GM19099 (cell line): ENCODE data around the gene CDC34.

Experiments
- POLR2A ChIP-seq: IDR thresholded peaks from 3 replicates; pipeline ENCODE4 v1.6.1; 2011; ENCODE audit warnings: low read depth; ENCODE audit not compliant: insufficient read length; ENCODE audit errors: extremely low read depth

Gene CDC34

DNA sequence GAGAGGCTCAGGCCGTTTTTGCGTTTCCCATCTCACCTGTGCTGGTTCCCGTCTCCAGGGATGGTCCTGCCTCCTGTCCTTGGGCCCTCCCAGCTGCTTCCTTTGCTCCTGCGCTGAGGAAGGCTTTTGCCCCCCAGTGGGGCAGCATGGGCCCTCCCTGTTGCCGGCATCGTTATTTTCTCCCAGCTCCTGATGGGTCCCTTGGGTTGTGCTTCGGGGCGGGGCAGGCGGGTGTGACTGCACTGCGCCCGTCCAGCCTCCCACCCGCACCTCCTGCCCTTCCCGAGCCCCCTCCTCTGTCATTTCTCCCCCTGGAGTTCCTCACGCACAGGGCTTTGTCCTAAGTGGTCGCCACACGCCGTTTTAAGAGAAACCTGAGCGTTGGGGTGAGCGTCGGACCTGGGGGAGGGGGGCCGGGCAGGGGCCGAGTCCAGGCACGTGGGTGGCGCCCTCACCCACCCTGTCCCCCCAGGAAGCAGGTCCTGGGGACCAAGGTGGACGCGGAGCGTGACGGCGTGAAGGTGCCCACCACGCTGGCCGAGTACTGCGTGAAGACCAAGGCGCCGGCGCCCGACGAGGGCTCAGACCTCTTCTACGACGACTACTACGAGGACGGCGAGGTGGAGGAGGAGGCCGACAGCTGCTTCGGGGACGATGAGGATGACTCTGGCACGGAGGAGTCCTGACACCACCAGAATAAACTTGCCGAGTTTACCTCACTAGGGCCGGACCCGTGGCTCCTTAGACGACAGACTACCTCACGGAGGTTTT, 9.5 kb downstream of the CDC34 start:
- TF ChIP-seq POLR2A, result no peak

DNA sequence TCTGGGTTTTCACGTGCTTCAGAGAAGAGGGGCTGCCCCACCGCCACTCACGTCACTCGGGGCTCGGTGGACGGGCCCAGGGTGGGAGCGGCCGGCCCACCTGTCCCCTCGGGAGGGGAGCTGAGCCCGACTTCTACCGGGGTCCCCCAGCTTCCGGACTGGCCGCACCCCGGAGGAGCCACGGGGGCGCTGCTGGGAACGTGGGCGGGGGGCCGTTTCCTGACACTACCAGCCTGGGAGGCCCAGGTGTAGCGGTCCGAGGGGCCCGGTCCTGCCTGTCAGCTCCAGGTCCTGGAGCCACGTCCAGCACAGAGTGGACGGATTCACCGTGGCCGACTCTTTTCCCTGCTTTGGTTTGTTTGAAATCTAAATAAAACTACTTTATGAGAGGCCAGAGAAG, 10.1 kb downstream of the CDC34 start:
- TF ChIP-seq POLR2A, result no peak

DNA sequence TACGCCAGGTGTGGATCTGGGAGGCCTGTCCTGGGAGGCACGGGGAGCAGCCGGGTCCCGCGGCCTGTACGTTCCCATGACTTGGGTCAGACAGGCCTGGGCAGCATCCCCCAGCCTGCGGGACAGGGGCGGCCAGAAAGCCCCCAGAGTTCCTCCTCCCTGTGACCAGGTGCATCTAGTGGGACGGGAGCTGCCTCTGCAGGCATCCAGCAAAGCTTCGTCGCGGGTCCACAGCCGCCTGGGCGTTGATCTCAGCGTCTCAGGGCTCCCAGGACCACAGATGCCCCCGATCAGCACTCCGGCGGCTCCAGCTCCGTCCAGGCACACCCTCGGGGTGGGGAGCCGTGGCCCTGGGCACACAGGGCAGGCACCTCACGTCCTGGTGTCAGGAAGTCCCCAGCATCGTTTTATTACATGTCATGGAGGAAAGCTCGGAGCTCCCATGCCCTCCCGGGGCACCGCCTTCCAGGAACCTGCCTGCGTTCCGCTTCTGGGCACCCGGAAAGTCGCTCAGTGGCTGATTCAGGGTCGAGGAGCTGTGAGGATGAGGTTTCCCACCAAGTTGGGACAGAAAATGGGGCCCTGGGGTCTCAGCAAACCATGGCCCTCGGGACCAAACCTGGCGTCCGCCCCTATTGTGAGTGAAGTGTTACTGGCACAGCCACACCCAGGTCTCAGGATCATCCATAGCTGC, 10.8 kb downstream of the CDC34 start:
- TF ChIP-seq POLR2A, result no peak

DNA sequence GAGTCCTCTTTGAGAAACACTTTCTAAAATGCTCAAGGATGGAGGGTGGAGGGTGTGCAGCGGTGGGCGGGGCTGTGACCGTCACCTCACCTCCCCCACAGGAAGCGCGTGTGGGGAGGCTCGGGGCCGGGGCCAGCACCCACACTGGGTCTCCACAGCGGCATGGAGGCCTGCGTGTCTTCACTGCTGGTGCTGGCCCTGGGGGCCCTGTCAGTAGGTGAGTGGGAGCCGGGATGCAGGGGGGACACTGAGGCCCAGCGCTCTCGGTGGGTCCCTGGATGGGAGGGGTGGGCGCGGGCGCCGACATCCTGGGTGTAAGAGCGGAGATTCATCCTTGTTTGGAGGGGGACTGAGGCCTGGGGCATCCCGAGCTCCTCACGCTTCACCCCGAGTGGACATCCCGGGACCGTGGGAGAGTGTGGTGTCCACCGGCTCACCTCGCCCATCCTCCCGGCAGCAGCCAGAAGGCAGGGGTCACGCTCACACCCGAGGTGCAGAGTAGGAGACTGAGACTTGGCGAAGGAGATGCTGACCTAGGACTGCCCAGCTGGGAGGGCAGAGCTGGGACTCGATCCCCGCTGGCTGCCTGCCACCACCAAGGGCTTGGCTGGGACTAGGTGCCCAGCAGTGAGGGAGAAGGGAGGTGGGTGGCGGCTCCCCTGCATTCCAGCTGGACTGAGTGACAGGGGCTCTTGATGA, 12.5 kb downstream of the CDC34 start, which contains the start of gene GZMM:
TSS of gene GZMM (plus strand) at position 144 of the 699 bp plus-strand sequence. CDS start at position 163, 19 bp downstream.
- TF ChIP-seq POLR2A, result no peak

DNA sequence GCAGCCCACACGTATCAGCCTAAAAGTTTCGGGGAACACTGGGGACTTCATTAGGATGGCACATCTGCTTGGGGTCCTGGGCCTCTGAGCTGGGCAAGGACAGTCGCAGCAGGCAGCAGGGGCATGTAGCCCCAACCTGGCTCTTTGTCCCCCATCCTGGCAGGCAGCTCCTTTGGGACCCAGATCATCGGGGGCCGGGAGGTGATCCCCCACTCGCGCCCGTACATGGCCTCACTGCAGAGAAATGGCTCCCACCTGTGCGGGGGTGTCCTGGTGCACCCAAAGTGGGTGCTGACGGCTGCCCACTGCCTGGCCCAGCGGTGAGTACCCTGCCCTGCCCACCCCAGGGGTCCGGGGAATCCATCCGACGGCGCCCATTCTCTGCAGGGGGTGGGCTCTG, 15.6 kb downstream of the CDC34 start:
- no peak for TF ChIP-seq POLR2A

DNA sequence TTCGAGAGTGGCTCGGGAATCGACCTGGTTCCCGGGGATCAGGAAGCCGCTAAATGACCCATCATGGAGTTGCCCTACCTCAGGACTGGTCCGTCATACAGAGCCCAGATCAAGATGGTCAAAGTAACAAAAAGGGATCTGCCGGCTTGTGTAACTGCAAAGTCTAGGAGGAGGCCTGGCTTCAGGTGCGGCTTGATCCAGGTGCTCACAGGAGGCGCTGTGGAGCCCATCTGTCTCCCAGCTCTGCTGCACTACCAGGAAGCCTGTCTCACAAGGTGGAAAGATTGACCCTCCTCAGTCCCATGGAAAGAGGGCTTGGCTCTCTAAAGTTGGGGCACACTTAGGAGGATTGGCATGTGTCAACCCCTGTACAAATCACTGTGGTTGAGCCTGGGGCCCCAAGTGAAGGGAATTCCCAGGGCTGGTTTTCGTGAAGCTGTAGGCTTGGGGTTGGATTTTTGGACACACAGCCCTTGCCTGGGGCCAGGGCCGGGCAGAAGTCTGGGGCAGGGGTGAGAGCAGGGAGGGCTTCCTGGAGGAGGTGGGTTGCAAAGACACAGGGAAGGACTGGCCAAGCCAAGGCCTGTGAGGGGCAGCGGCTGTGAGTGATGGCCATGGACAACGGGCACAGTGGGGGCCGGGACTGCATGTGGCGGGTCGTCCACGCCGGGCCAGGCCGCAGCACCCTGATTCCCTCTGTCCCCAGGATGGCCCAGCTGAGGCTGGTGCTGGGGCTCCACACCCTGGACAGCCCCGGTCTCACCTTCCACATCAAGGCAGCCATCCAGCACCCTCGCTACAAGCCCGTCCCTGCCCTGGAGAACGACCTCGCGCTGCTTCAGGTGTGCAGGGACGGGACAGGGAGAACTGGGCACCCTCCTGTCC, 16.5 kb downstream of the CDC34 start:
- TF ChIP-seq POLR2A, result no peak

DNA sequence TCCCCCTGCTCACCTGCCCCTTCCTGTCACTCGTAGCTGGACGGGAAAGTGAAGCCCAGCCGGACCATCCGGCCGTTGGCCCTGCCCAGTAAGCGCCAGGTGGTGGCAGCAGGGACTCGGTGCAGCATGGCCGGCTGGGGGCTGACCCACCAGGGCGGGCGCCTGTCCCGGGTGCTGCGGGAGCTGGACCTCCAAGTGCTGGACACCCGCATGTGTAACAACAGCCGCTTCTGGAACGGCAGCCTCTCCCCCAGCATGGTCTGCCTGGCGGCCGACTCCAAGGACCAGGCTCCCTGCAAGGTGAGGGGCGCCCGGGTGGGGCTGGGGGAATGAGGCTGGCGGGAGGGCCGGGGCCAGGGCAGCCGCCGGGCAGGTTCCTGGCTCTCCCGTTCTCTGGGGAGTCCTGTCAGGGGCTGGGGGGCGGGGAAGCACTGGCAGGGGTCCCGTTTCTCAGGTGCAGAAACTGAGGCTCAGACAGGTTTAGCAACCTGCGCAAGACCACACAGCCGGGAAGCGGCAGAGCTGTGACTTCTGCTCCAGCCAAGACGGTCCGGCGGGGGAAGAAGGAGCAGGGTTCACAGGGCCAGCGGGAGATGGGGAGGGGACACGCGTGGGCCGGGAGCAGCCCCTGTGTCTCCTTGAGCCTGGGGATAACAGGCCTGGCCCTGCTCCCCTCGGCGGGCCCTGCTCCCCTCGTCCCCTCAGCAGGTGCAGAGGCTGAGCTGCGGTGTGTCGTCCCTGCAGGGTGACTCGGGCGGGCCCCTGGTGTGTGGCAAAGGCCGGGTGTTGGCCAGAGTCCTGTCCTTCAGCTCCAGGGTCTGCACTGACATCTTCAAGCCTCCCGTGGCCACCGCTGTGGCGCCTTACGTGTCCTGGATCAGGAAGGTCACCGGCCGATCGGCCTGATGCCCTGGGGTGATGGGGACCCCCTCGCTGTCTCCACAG, 17.6 kb downstream of the CDC34 start:
- TF ChIP-seq POLR2A, result no peak

DNA sequence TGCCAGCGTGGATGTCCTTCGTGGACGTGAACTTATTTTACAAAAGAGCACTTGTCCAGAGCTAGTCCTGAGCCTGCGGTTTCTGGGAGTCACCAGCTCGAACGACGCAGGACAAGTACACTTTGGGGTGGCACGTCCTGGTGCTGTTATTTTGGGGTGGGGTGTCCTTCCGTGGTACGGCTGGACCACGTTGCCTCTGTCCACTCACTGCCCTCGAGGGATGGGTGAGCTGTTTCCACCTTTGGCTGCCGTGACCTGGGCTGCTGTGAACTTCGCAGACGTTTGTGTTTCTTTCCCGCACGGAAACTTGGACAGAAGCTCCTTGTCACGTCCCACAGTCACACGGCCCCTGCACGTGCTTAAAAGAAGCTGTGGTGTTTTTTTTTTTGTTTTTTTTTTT, 23.3 kb downstream of the CDC34 start:
- TF ChIP-seq POLR2A, result no peak

DNA sequence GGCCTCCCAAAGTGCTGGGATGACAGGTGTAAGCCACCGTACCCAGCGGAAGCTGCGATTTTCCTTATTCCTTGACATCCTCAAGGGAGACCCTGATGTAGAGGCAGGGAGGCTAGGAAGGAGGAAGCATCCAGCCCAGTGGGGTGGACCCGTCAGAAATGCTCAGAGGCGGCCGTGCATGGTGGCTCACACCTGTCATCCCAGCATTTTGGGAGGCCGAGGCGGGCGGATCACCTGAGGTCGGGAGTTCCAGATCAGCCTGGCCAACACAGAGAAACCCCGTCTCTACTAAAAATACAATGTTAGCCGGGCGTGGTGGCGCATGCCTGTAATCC, 23.9 kb downstream of the CDC34 start:
- no peak for TF ChIP-seq POLR2A

DNA sequence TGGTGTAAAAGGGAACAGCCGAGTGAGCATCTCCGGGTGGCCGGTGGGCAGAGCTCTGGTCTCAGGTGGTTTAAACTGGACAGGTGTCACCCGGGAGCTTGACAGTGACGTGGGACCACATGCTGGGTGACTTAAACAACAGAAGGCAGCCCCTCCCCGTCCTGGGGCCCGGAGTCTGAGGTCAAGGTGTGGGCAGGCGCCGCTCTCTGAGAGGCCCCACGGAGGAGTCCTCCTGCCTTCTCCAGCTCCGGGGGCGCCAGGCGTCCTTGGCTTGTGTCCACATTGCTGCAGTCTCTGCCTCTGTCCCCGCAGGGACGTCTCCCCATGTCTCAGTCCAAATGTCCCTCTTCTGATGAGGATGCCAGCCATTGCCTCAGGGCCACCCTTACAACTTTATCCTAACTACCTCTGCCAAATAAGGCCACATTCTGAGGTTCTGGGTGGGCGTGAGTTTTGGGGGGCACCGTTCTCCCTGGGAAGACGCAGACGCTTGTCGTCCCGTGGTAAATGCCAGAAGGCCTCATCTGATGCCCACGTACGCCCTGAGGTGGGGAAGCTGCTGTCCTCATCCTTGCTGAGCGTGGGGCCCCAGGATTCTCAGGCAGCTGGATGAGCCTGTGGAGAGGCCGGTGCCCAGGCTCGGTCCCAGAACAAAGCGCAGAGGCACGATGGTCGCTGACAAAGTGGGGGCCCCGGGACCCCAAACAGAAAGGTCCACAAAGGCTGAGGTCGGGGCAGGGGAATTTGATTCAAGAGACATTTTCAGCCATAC, 25.2 kb downstream of the CDC34 start:
- TF ChIP-seq POLR2A, result no peak

DNA sequence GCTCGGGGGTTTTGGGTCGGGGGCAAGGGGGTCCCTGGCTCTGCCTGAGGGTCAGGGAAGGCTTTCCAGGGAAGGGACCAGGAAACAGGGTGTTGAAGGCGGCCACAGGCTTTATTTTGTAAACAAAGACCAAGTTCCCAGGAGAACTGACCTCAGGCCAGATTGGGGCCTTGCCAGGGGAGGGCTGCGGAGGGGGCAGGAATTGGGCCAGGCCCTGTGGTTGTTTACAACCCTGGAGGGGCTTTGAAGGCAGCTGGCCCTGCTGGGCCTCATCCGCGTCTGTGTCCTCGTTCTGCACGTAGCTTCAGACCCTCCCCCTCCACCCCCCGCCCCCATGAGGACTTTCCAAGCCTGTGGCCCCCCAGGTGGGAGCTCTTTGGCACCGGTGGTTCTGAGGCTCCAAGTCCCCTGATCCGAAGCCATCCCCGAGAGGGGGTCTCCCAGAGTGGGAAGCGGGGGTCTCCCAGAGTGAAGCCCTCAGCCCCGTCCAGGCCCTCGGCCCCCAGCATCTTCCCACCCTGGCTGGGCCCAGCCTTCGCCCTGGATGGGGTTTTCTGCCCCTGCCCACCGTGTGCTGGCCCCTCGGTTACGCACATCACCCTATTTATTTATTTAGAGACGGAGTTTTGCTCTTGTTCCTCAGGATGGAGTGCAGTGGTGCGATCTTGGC, 27.3 kb downstream of the CDC34 start:
- no peak for TF ChIP-seq POLR2A

DNA sequence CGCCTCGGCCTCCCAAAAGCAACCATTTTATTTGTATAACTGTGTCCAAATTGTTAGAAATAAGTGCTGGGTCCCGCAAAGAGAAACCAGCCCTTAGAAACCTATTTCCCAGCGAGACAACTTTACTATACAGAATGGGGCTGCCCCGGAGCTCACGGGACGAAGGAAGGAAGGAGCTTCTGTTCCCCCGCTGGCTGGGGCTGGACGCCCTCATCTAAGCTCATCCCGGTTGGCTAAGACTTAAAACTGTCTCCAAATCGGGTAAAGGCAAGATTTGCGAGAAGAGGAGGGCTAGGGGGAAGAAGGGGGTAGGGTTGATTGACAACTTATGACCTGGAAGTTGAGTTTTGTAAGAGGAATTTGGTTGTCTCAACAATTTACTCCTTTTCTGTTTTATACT, 28.6 kb downstream of the CDC34 start:
- TF ChIP-seq POLR2A, result no peak

DNA sequence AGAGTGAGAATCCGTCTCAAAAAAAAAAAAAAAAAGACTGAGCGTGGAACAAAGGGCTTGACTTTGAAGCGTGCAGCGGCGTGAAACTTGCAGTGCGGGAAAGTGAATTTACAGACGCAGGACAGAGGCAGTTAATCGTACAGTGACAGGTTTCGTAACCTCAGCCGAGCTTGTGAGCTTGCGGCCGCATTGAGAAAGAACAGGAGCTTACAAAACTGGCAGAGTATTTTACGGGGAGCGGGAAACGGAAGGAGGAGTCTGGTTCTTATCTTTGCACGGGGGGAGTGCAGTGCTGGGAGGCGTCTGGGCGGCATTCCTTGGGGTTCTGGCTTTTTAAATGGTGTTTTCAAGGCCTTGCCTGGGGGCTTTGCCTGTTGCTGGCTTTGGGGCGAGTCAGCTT, 34.8 kb downstream of the CDC34 start:
- no peak for TF ChIP-seq POLR2A
